PC-9 (cell line): ENCODE measurements around the gene ARHGAP32. TPM values are rescaled to one million over a fixed set of nuclear protein-coding genes. Genes with fewer than 3 reads are reported as not detected.

Experiments used
- BruUV-seq: library from RNA; stranded (reverse); fragments of 400-500 nt; replicated peaks from 2 replicates; lab custom pipeline; 2021; lab: Mats Ljungman, UMichigan
- CTCF ChIA-PET: fragments of 300-600 bp; sonication (Branson Sonifier 250); formaldehyde crosslinking; loops from one replicate; lab custom pipeline; 2022; ENCODE audit warnings: antibody characterized with exemption; lab: Charles Lee
- POLR2A ChIA-PET: fragments of 300-600 bp; sonication (Branson Sonifier 250); formaldehyde crosslinking; loops from one replicate; lab custom pipeline; 2022; ENCODE audit warnings: antibody characterized with exemption; ENCODE audit not compliant: unreplicated experiment; lab: Charles Lee
- DNase-seq, 2 experiments: peaks; one replicate each; pipeline versions ENCODE4 v3.0.0 to v3.0.0-alpha.2; 2015 to 2022; ENCODE audit warnings: mixed read lengths in 1 of 2
- H2AFZ ChIP-seq: fragments of 200-600 bp; sonication (generic); 2 replicates; pipeline ENCODE4 v1.8.1; 2017; ENCODE audit warnings: antibody characterized with exemption
- H3F3A ChIP-seq: fragments of 200-600 bp; sonication (generic); 2 replicates; pipeline ENCODE4 v1.8.1; 2017; ENCODE audit warnings: antibody characterized with exemption, mild to moderate bottlenecking, low read depth; ENCODE audit not compliant: insufficient read depth
- H3K27ac ChIP-seq: fragments of 200-600 bp; sonication (generic); 2 replicates; pipeline ENCODE4 v1.6.1; 2016; ENCODE audit warnings: mixed run types
- H3K27me3 ChIP-seq: fragments of 200-600 bp; sonication (generic); 2 replicates; pipeline ENCODE4 v1.6.1; 2016; ENCODE audit warnings: low read depth, mixed run types; ENCODE audit not compliant: insufficient read depth
- H3K36me3 ChIP-seq: fragments of 200-600 bp; sonication (generic); 2 replicates; pipeline ENCODE4 v1.6.1; 2016; ENCODE audit warnings: low read depth, mixed run types
- H3K4me1 ChIP-seq: fragments of 200-600 bp; sonication (generic); replicated peaks from 2 replicates; pipeline ENCODE4 v1.6.1; 2016; ENCODE audit warnings: mixed run types; ENCODE audit not compliant: insufficient read depth
- H3K4me2 ChIP-seq: fragments of 200-600 bp; sonication (generic); 2 replicates; pipeline ENCODE4 v1.6.1; 2017; ENCODE audit warnings: mixed run types
- H3K4me3 ChIP-seq: fragments of 200-600 bp; sonication (generic); 2 replicates; pipeline ENCODE4 v1.6.1; 2016; ENCODE audit warnings: mixed run types
- H3K79me2 ChIP-seq: fragments of 200-600 bp; sonication (generic); 2 replicates; pipeline ENCODE4 v1.6.1; 2017; ENCODE audit warnings: low read depth, mixed run types
- H3K9me2 ChIP-seq: fragments of 200-600 bp; sonication (generic); 2 replicates; pipeline ENCODE4 v1.8.1; 2017; ENCODE audit warnings: mild to moderate bottlenecking; ENCODE audit not compliant: insufficient read depth
- H3K9me3 ChIP-seq: fragments of 200-600 bp; sonication (generic); 2 replicates; pipeline ENCODE4 v1.8.1; 2016; ENCODE audit warnings: low read depth; ENCODE audit not compliant: insufficient read depth
- H4K20me1 ChIP-seq: fragments of 200-600 bp; sonication (generic); 2 replicates; pipeline ENCODE4 v1.8.1; 2017; ENCODE audit not compliant: insufficient read depth
- EZH2 ChIP-seq: fragments of 200-600 bp; sonication (generic); IDR thresholded peaks from 2 replicates; pipeline ENCODE4 v1.8.0; 2017; ENCODE audit warnings: antibody characterized with exemption, low read depth
- intact Hi-C: fragments of 100-400 bp; cut with micrococcal nuclease; formaldehyde crosslinking; loops from one replicate; pipeline ENCODE4 v1.10.0; 2022; ENCODE audit not compliant: unreplicated experiment
- total RNA-seq: library from RNA; stranded (reverse); gene quantifications from 2 replicates; pipeline ENCODE4 v1.2.3, GENCODE V29; 2021
- TF ChIP-seq, protein P1 (sequence below): fragments of 200-600 bp; sonication (generic); conservative IDR thresholded peaks from 2 replicates; pipeline ENCODE4 v1.6.1; 2017; ENCODE audit warnings: mixed run types, antibody characterized with exemption, mild to moderate bottlenecking, moderate library complexity

ARHGAP32 gene
- total RNA-seq, 1 experiment from 2014 or later: 35.1 TPM

DNA sequence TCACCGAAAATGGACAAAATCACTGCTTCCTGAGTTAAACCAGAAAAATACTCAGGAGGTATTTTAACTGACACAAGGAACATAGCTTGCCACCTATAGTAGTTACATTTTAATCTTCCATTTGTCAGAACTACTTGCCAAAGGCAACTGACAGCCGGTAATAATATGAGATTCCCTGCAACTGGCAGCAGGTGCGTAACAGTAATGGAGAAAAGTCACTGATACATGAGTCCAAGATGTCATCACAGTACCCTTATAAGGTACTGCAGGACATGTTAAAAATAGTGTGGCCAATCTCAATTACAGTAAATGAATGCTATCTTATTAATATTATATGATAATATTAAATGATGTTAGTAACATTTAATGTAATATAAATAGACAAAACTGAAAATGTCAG, 21.1 kb upstream of the ARHGAP32 start:
- no peak for DNase-seq
- Histone ChIP-seq H3K4me2 (no peak overlapping the region), H4K20me1 (peaks cover 4% of the 10 kb centered on the region), H3K4me3 (no peak overlapping the region), H3F3A (no peaks in the 10 kb centered on the region), H3K9me2 (no peaks in the 10 kb centered on the region), H3K9me3 (no peaks in the 10 kb centered on the region), H3K4me1 (no peaks in the 10 kb centered on the region), H3K27ac (no peak overlapping the region), H3K79me2 (no peaks in the 10 kb centered on the region), H3K36me3 (no peaks in the 10 kb centered on the region), H2AFZ (no peak overlapping the region), H3K27me3 (no peaks in the 10 kb centered on the region)
- ChIA-PET POLR2A (no interaction called here), CTCF (no interaction called here)
- BruUV-seq: no TSS peak
- intact Hi-C loops: no loop called here
- TF ChIP-seq, protein P1, sequence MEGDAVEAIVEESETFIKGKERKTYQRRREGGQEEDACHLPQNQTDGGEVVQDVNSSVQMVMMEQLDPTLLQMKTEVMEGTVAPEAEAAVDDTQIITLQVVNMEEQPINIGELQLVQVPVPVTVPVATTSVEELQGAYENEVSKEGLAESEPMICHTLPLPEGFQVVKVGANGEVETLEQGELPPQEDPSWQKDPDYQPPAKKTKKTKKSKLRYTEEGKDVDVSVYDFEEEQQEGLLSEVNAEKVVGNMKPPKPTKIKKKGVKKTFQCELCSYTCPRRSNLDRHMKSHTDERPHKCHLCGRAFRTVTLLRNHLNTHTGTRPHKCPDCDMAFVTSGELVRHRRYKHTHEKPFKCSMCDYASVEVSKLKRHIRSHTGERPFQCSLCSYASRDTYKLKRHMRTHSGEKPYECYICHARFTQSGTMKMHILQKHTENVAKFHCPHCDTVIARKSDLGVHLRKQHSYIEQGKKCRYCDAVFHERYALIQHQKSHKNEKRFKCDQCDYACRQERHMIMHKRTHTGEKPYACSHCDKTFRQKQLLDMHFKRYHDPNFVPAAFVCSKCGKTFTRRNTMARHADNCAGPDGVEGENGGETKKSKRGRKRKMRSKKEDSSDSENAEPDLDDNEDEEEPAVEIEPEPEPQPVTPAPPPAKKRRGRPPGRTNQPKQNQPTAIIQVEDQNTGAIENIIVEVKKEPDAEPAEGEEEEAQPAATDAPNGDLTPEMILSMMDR: no peak
- TF ChIP-seq EZH2: no peak

DNA sequence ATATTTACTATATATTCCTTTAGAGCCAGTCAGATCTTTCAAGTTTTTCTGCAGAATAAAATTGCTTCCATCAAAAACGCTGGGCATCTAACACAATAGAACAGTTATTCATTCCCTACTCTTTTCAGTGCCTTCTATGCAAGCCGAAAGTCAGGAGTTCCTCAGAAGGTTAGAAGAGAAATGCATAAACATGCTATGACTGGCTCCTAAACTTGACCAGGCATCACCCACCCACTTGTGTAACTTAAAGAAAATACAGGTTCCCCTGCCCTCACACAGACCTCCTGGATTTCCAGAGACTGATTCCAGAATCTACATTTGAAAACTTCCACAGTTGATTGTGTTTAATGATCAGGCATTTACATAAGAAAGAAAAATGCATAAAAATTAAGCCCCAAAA, 19.3 kb upstream of the ARHGAP32 start:
- Histone ChIP-seq H3K4me1 (no peaks in the 10 kb centered on the region), H2AFZ (no peak overlapping the region), H3K27ac (no peak overlapping the region), H3K9me3 (no peaks in the 10 kb centered on the region), H3K27me3 (no peaks in the 10 kb centered on the region), H3F3A (no peaks in the 10 kb centered on the region), H3K36me3 (no peaks in the 10 kb centered on the region), H4K20me1 (peaks cover 4% of the 10 kb centered on the region), H3K4me3 (no peak overlapping the region), H3K4me2 (no peak overlapping the region), H3K9me2 (no peaks in the 10 kb centered on the region), H3K79me2 (no peaks in the 10 kb centered on the region)
- ChIA-PET POLR2A (no interaction called here), CTCF (no interaction called here)
- BruUV-seq: no TSS peak
- intact Hi-C loops: no loop called here
- TF ChIP-seq, protein P1: no peak
- TF ChIP-seq EZH2: no peak
- DNase-seq: no peak

DNA sequence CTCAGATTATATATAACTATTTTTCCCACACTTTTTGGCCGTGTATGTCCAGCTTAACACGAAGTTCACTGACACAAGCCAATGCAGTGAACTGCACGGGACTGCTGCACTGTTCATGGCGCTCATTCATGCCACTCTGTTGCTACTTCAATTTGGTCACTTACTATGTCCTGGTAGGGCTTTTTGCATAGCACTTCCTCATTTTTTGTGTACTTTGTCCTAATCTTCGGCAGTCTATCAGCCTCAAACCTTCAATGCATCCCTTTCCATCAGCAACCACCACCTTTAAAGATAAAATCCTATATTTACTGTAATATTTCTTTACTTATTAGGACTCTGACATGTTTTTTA, 18.7 kb upstream of the ARHGAP32 start:
- intact Hi-C loops: no loop called here
- no peaks in the 10 kb centered on the region for H3K4me1 ChIP-seq
- H3K4me2 ChIP-seq: no peak overlapping the region
- peaks cover 4% of the 10 kb centered on the region for H4K20me1 ChIP-seq
- no peaks in the 10 kb centered on the region for H3K9me2 ChIP-seq
- H3K4me3 ChIP-seq: no peak overlapping the region
- H3K9me3 ChIP-seq: no peaks in the 10 kb centered on the region
- DNase-seq: no peak
- TF ChIP-seq, protein P1: no peak
- no peak for TF ChIP-seq EZH2
- H3F3A ChIP-seq: no peaks in the 10 kb centered on the region
- H3K27ac ChIP-seq: no peak overlapping the region
- no TSS peak for BruUV-seq
- no peaks in the 10 kb centered on the region for H3K79me2 ChIP-seq
- ChIA-PET POLR2A (no interaction called here), CTCF (no interaction called here)
- no peaks in the 10 kb centered on the region for H3K36me3 ChIP-seq
- H3K27me3 ChIP-seq: no peaks in the 10 kb centered on the region
- H2AFZ ChIP-seq: no peak overlapping the region
